Endothelial cell of umbilical vein (primary cell): ENCODE measurements around the gene HPGDS. TPM values are rescaled to one million over a fixed set of nuclear protein-coding genes. Genes with fewer than 3 reads are reported as not detected.
A peak's percentile ranks its signal among the peaks of the same experiment; 100 is the strongest.

Experiments
- BruUV-seq: library from RNA; stranded (reverse); fragments of 400-500 nt; replicated peaks from 2 replicates; lab custom pipeline; 2021; lab: Mats Ljungman, UMichigan
- CTCF ChIA-PET: fragments of 300-600, 350-600 bp; sonication (Branson Sonifier 250); formaldehyde crosslinking; loops from one replicate; lab custom pipeline; 2021; ENCODE audit warnings: antibody characterized with exemption, inconsistent platforms; lab: Charles Lee
- POLR2A ChIA-PET: fragments of 300-600, 350-600 bp; sonication (Branson Sonifier 250); formaldehyde crosslinking; loops from one replicate; lab custom pipeline; 2021; ENCODE audit warnings: antibody characterized with exemption, inconsistent platforms; lab: Charles Lee
- DNase-seq: peaks from one replicate; pipeline ENCODE4 v3.0.0-alpha.2; 2011; ENCODE audit warnings: low read depth, low spot score
- FAIRE-seq: peaks from 2 replicates; lab custom pipeline; 2011; peaks lifted over from hg19 to GRCh38; lab: Jason Lieb, UNC
- H2AFZ ChIP-seq: 2 replicates; pipeline ENCODE4 v1.6.0; 2012; ENCODE audit warnings: low read depth, low read length, control low read depth, inconsistent platforms
- H3K27ac ChIP-seq: 2 replicates; pipeline ENCODE4 v1.5.1; 2011; ENCODE audit warnings: low read depth, mild to moderate bottlenecking, control low read depth, low read length, moderate library complexity; ENCODE audit not compliant: insufficient read depth
- H3K27me3 ChIP-seq, 2 experiments: 2 replicates each; pipeline versions ENCODE4 v1.6.0 to v1.6.1; 2011; ENCODE audit warnings: low read length in 2 of 2, mixed read lengths in 1 of 2; ENCODE audit not compliant: control insufficient read depth in 2 of 2, insufficient read depth in 2 of 2
- H3K36me3 ChIP-seq, 2 experiments: 2 replicates in 1 of 2; 3 replicates in 1 of 2; pipeline ENCODE4 v1.5.1; 2011; ENCODE audit warnings: low read length in 2 of 2, mild to moderate bottlenecking in 1 of 2, moderate library complexity in 1 of 2; ENCODE audit not compliant: control insufficient read depth in 2 of 2, insufficient read depth in 2 of 2; ENCODE audit errors: extremely low read depth in 1 of 2
- H3K4me1 ChIP-seq: 3 replicates; pipeline ENCODE4 v1.5.1; 2011; ENCODE audit warnings: mild to moderate bottlenecking, low read length; ENCODE audit not compliant: control insufficient read depth, insufficient read depth; ENCODE audit errors: extremely low read depth
- H3K4me2 ChIP-seq: 2 replicates; pipeline ENCODE4 v1.6.1; 2011; ENCODE audit warnings: low read length, control low read depth, mixed read lengths; ENCODE audit not compliant: insufficient read depth
- H3K4me3 ChIP-seq, 3 experiments: fragments of 200-600 bp in 1 of 3; sonication (generic), shearing (Covaris generic) in 1 of 3; replicated peaks in 1 of 3; 2 replicates each; pipeline ENCODE4 v1.5.1; 2011 to 2016; ENCODE audit warnings: control low read depth in 3 of 3, low read length in 3 of 3, mild to moderate bottlenecking in 2 of 3, inconsistent platforms in 1 of 3, low read depth in 1 of 3, moderate library complexity in 1 of 3; ENCODE audit not compliant: insufficient read depth in 1 of 3
- H3K79me2 ChIP-seq: 2 replicates; pipeline ENCODE4 v1.6.0; 2012; ENCODE audit warnings: low read length, inconsistent platforms; ENCODE audit not compliant: control insufficient read depth, insufficient read depth
- H3K9ac ChIP-seq: replicated peaks from 2 replicates; pipeline ENCODE3; 2011; ENCODE audit warnings: low read length, control low read depth; ENCODE audit not compliant: insufficient read depth; ENCODE audit errors: extremely low read depth
- H3K9me1 ChIP-seq: replicated peaks from 3 replicates; pipeline ENCODE4 v1.6.0; 2011; ENCODE audit warnings: mild to moderate bottlenecking, low read length; ENCODE audit not compliant: control insufficient read depth, insufficient read depth; ENCODE audit errors: extremely low read depth
- H3K9me3 ChIP-seq: replicated peaks from 2 replicates; pipeline ENCODE4 v1.5.1; 2012; ENCODE audit warnings: low read length, inconsistent platforms; ENCODE audit not compliant: control insufficient read depth, insufficient read depth
- H4K20me1 ChIP-seq: replicated peaks from 2 replicates; pipeline ENCODE3; 2011; ENCODE audit warnings: mild to moderate bottlenecking, low read length; ENCODE audit not compliant: control insufficient read depth, insufficient read depth; ENCODE audit errors: extremely low read depth
- EZH2 ChIP-seq: IDR thresholded peaks from 2 replicates; pipeline ENCODE4 v1.6.1; 2012; ENCODE audit warnings: borderline replicate concordance, low read depth, mild to moderate bottlenecking, moderate library complexity, low read length, inconsistent platforms; ENCODE audit not compliant: severe bottlenecking
- FOS ChIP-seq: IDR thresholded peaks from 2 replicates; pipeline ENCODE4 v1.6.1; 2011; ENCODE audit warnings: mild to moderate bottlenecking, low read length, moderate library complexity, borderline replicate concordance; ENCODE audit not compliant: insufficient read depth
- MYC ChIP-seq: IDR thresholded peaks from one replicate; pipeline ENCODE4 v1.6.1; 2011; ENCODE audit warnings: mild to moderate bottlenecking, low read depth, low read length
- POLR2A ChIP-seq: IDR thresholded peaks from 2 replicates; pipeline ENCODE4 v1.6.1; 2012; ENCODE audit warnings: low read depth, mild to moderate bottlenecking, control low read depth, low read length
- POLR2AphosphoS5 ChIP-seq: IDR thresholded peaks from 2 replicates; pipeline ENCODE4 v1.6.1; 2012; ENCODE audit warnings: low read depth, mild to moderate bottlenecking, control low read depth, low read length, moderate library complexity; ENCODE audit not compliant: insufficient read depth
- dilution Hi-C: fragments of 300-500 bp; cut with MboI; formaldehyde crosslinking; loops from one replicate; pipeline ENCODE4 v1.15.0; 2019; ENCODE audit warnings: low sequenced_read_pairs; ENCODE audit not compliant: extremely low pct_ligation_motif_present
- intact Hi-C: fragments of 100-400 bp; cut with micrococcal nuclease; formaldehyde crosslinking; loops from one replicate; pipeline ENCODE4 v1.10.0; 2022
- polyA plus RNA-seq, 4 experiments: library from polyadenylated mRNA; depleted of rRNA in 3 of 4; stranded (reverse) in 3 of 4; unstranded in 1 of 4; fragments of >200 nt; gene quantifications; 2 replicates each; pipeline versions ENCODE4 v1.2.1 to v1.2.3, GENCODE V29; 2011 to 2012; ENCODE audit warnings: missing spikeins in 1 of 4
- total RNA-seq: library from RNA; stranded (reverse); gene quantifications from 2 replicates; pipeline ENCODE4 v1.2.3, GENCODE V29; 2021
- TF ChIP-seq, protein P1 (sequence below), 2 donors: IDR thresholded peaks; 1 replicate in 1 of 2; 2 replicates in 1 of 2; pipeline ENCODE4 v1.5.1; 2011; ENCODE audit warnings: low read length in 2 of 2, mild to moderate bottlenecking in 2 of 2, moderate library complexity in 2 of 2, control low read depth in 1 of 2, inconsistent platforms in 1 of 2, low read depth in 1 of 2; ENCODE audit not compliant: insufficient read depth in 1 of 2; ENCODE audit errors: extremely low read depth in 1 of 2

Gene HPGDS
- total and polyA plus RNA-seq, 2 donors (not counting 3 experiments of a cell fraction or from before 2014, with no cell fraction given), result not detected

- Histone ChIP-seq H4K20me1 (no peaks in the 10 kb centered on the region), H3K9ac (no peak overlapping the region), H3K4me1 (peaks cover 11% of the 10 kb centered on the region), H3K9me3 (no peaks in the 10 kb centered on the region), H2AFZ (no peak overlapping the region), H3K27ac (no peak overlapping the region), H3K9me1 (no peaks in the 10 kb centered on the region), H3K79me2 (no peaks in the 10 kb centered on the region), H3K4me2 (no peak overlapping the region), H3K4me3 (no peak overlapping the region), H3K27me3 (no peaks in the 10 kb centered on the region), H3K36me3 (peaks cover 0 to 4% of the 10 kb centered on the region in 2 experiments)
- ChIA-PET POLR2A (no interaction called here), CTCF (no interaction called here)
- no TSS peak for BruUV-seq
- dilution Hi-C loops (no loop called here), intact Hi-C loops (no loop called here)
- no peak for DNase-seq
- FAIRE-seq, result no peak
- TF ChIP-seq, protein P1, sequence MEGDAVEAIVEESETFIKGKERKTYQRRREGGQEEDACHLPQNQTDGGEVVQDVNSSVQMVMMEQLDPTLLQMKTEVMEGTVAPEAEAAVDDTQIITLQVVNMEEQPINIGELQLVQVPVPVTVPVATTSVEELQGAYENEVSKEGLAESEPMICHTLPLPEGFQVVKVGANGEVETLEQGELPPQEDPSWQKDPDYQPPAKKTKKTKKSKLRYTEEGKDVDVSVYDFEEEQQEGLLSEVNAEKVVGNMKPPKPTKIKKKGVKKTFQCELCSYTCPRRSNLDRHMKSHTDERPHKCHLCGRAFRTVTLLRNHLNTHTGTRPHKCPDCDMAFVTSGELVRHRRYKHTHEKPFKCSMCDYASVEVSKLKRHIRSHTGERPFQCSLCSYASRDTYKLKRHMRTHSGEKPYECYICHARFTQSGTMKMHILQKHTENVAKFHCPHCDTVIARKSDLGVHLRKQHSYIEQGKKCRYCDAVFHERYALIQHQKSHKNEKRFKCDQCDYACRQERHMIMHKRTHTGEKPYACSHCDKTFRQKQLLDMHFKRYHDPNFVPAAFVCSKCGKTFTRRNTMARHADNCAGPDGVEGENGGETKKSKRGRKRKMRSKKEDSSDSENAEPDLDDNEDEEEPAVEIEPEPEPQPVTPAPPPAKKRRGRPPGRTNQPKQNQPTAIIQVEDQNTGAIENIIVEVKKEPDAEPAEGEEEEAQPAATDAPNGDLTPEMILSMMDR (IDR thresholded peaks at IDR 0.05; ENCODE audit: extremely low read depth in 1 of 2, insufficient read depth in 1 of 2, low read depth in 1 of 2, low read length in 2 of 2), result no peak
These were observed 75.6 kb downstream of the HPGDS start for GRCh38 chr4:94267037-94267436.

GRCh38 chr4:94262163-94263016 is 80.2 kb downstream of the HPGDS start:
- H3K36me3 ChIP-seq, result peaks cover 0 to 6% of the 10 kb centered on the region in 2 experiments
- BruUV-seq, result TSS peak; percentile 29
- POLR2A ChIA-PET, result no interaction called here
- H3K9ac ChIP-seq, result no peak overlapping the region
- DNase-seq, result peak; percentile 79
- CTCF ChIA-PET, result interaction anchor here (0.7 to 1.3 kb wide), 2 partner anchors 9 to 101 kb away, joined by 3 to 4 read pairs; no protein-coding TSS in a partner anchor
- H3K4me1 ChIP-seq, result peaks cover 14% of the 10 kb centered on the region
- TF ChIP-seq MYC (no peak), FOS (peak; percentile 52), POLR2A (no peak), POLR2AphosphoS5 (no peak), EZH2 (no peak)
- TF ChIP-seq, protein P1 (IDR thresholded peaks at IDR 0.05; ENCODE audit: extremely low read depth in 1 of 2, insufficient read depth in 1 of 2, low read depth in 1 of 2, low read length in 2 of 2), result no peak
- H3K9me3 ChIP-seq, result no peaks in the 10 kb centered on the region
- H3K27me3 ChIP-seq, result no peaks in the 10 kb centered on the region
- peak; percentile 58 for FAIRE-seq
- intact Hi-C loops, result no loop called here
- H3K9me1 ChIP-seq, result no peaks in the 10 kb centered on the region
- H3K27ac ChIP-seq, result peak overlapping the region; percentile 1
- no peak overlapping the region for H2AFZ ChIP-seq
- H3K4me3 ChIP-seq, result no peak overlapping the region
- H4K20me1 ChIP-seq, result no peaks in the 10 kb centered on the region
- H3K79me2 ChIP-seq, result no peaks in the 10 kb centered on the region
- H3K4me2 ChIP-seq, result peak overlapping the region; percentile 59
- dilution Hi-C loops, result no loop called here
